Measurements from ENCODE around the gene RPL4. TPM values are rescaled to one million over a fixed set of nuclear protein-coding genes. Genes with fewer than 3 reads are reported as not detected.
"Not testable (repeated sequence)": the region's sequence is repeated elsewhere in the genome, so short reads cannot be mapped to it uniquely, and the experiment has no call there.

RPL4 gene
- total RNA-seq, 1 experiment from 2014 or later, result 2,320 TPM

DNA sequence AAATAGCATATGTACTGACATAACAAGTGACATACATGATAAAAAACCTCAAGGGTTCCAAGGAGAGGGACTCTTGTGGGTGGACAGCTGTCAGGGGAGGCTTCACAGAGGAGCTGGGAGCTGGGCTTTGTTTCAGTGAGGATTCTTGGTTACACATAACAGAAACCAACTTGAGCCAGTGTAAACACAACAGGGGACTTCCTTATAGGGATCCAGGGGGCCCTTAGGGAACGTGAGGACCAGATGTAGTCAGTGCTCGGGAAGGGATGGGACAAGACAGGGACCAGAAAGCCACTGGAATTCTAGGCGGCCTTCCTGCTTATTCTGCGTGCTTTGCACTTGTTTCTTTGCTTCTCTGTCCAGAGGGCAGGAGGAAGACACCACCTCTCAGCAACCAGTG is 42.0 kb downstream of the RPL4 start:
- Histone ChIP-seq H3K36me3 (ENCODE audit: low read depth) (no peaks in the 10 kb centered on the region), H3K9me3 (ENCODE audit: insufficient read depth, low read depth) (no peaks in the 10 kb centered on the region), H3K27me3 (ENCODE audit: insufficient read depth, low read depth) (no peaks in the 10 kb centered on the region), H3K4me1 (replicated peaks; ENCODE audit: insufficient read depth) (peaks cover 41% of the 10 kb centered on the region), H3K79me2 (ENCODE audit: low read depth) (0 out of 2 replicates have a peak, but pooled peaks cover 6% of the 10 kb centered on the region), H3F3A (ENCODE audit: insufficient read depth, low read depth) (peaks cover 32% of the 10 kb centered on the region; the same call in 1 of the 2 replicates), H3K4me3 (no peak overlapping the region), H4K20me1 (ENCODE audit: insufficient read depth) (no peaks in the 10 kb centered on the region), H3K27ac (peak overlapping the region; percentile 93), H3K4me2 (peak overlapping the region; percentile 70), H3K9me2 (ENCODE audit: insufficient read depth) (no peaks in the 10 kb centered on the region), H2AFZ (no peak overlapping the region)
- intact Hi-C loops (cut with micrococcal nuclease; ENCODE audit: unreplicated experiment), result no loop called here
- POLR2A ChIA-PET (ENCODE audit: unreplicated experiment), result interaction anchor here (0.6 to 1.1 kb wide), 5 partner anchors 10 to 942 kb away, joined by 3 to 12 read pairs (median 5); no protein-coding TSS in a partner anchor
- TSS peak; percentile 20 for BruUV-seq (replicated peaks)
- TF ChIP-seq, protein P1, sequence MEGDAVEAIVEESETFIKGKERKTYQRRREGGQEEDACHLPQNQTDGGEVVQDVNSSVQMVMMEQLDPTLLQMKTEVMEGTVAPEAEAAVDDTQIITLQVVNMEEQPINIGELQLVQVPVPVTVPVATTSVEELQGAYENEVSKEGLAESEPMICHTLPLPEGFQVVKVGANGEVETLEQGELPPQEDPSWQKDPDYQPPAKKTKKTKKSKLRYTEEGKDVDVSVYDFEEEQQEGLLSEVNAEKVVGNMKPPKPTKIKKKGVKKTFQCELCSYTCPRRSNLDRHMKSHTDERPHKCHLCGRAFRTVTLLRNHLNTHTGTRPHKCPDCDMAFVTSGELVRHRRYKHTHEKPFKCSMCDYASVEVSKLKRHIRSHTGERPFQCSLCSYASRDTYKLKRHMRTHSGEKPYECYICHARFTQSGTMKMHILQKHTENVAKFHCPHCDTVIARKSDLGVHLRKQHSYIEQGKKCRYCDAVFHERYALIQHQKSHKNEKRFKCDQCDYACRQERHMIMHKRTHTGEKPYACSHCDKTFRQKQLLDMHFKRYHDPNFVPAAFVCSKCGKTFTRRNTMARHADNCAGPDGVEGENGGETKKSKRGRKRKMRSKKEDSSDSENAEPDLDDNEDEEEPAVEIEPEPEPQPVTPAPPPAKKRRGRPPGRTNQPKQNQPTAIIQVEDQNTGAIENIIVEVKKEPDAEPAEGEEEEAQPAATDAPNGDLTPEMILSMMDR (conservative IDR thresholded peaks at IDR 0.05), result no peak
- no peak for TF ChIP-seq EZH2 (IDR thresholded peaks at IDR 0.05; ENCODE audit: low read depth)
- no peak for DNase-seq
- CTCF ChIA-PET, result no interaction called here

DNA sequence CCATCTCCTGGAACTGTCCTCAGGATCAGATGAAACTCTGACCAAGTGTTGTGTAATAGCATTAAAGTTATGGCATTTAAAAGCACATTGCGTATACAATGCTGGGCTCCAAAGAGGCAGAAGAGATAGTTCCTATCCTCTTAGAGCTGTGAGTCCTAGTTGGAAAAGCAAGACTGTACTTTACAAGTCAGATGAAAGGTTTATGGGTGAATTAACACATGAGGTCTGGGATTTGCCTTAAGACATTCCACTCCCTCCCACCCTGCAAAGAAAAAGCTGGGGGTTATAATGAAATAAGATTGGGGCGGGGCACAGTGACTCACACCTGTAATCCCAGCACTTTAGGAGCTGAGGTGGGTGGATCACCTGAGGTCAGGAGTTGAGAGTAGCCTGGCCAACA is 42.7 kb downstream of the RPL4 start:
- peak overlapping the region; percentile 70 for H3K4me2 ChIP-seq
- no peak for TF ChIP-seq EZH2 (IDR thresholded peaks at IDR 0.05; ENCODE audit: low read depth)
- TF ChIP-seq, protein P1 (conservative IDR thresholded peaks at IDR 0.05), result no peak
- H3K36me3 ChIP-seq (ENCODE audit: low read depth), result no peaks in the 10 kb centered on the region
- no peaks in the 10 kb centered on the region for H4K20me1 ChIP-seq (ENCODE audit: insufficient read depth)
- no peaks in the 10 kb centered on the region for H3K9me3 ChIP-seq (ENCODE audit: insufficient read depth, low read depth)
- H3K9me2 ChIP-seq (ENCODE audit: insufficient read depth), result no peaks in the 10 kb centered on the region
- ChIA-PET POLR2A (ENCODE audit: unreplicated experiment) (interaction anchor here (0.6 to 1.1 kb wide), 7 partner anchors 11 to 943 kb away, joined by 3 to 9 read pairs (median 5); partner anchors contain the start of gene SNAPC5), CTCF (interaction anchor here (0.7 kb wide), 1 partner anchor 560 kb away, joined by 12 read pairs; no protein-coding TSS in a partner anchor)
- peak; percentile 72 to 85 for DNase-seq
- peaks cover 41% of the 10 kb centered on the region for H3K4me1 ChIP-seq (replicated peaks; ENCODE audit: insufficient read depth)
- peaks cover 32% of the 10 kb centered on the region; the same call in 1 of the 2 replicates for H3F3A ChIP-seq (ENCODE audit: insufficient read depth, low read depth)
- intact Hi-C loops (cut with micrococcal nuclease; ENCODE audit: unreplicated experiment), result no loop called here
- H2AFZ ChIP-seq, result no peak overlapping the region
- no TSS peak for BruUV-seq (replicated peaks)
- no peaks in the 10 kb centered on the region for H3K27me3 ChIP-seq (ENCODE audit: insufficient read depth, low read depth)
- H3K4me3 ChIP-seq, result peak overlapping the region; percentile 8; the same call in 1 of the 2 replicates
- peak overlapping the region; percentile 93 for H3K27ac ChIP-seq
- 0 out of 2 replicates have a peak, but pooled peaks cover 6% of the 10 kb centered on the region for H3K79me2 ChIP-seq (ENCODE audit: low read depth)

DNA sequence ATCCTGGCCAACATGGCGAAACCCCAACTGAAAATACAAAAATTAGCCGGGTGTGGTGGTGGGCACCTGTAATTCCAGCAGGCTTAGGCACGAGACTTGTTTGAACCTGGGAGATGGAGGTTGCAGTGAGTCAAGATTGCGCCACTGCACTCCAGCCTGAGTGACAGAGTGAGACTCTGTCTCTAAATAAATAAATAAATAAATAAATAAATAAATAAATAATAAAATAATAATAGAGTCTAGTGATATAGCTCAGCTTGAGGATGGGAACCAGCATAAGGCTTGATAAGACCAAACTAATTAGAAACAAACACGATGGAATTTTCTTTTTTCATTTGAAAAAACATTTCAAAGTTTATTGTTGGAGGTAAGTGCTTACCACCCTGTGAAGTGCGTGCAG is 43.4 kb downstream of the RPL4 start:
- Histone ChIP-seq H3K4me3 (peak overlapping the region; percentile 8; the same call in 1 of the 2 replicates), H3F3A (ENCODE audit: insufficient read depth, low read depth) (peaks cover 37% of the 10 kb centered on the region), H3K4me2 (peak overlapping the region; percentile 70), H3K4me1 (replicated peaks; ENCODE audit: insufficient read depth) (peaks cover 46% of the 10 kb centered on the region), H3K27ac (peak overlapping the region; percentile 93)
- H3K27me3 ChIP-seq (ENCODE audit: insufficient read depth, low read depth); intact Hi-C loops (cut with micrococcal nuclease; ENCODE audit: unreplicated experiment); BruUV-seq (replicated peaks); H3K9me3 ChIP-seq (ENCODE audit: insufficient read depth, low read depth); H3K9me2 ChIP-seq (ENCODE audit: insufficient read depth); H4K20me1 ChIP-seq (ENCODE audit: insufficient read depth); DNase-seq; H3K36me3 ChIP-seq (ENCODE audit: low read depth); H3K79me2 ChIP-seq (ENCODE audit: low read depth); H2AFZ ChIP-seq: not testable (repeated sequence)
- ChIA-PET CTCF (interaction anchor here (0.5 kb wide), 1 partner anchor 144 kb away, joined by 4 read pairs; no protein-coding TSS in a partner anchor), POLR2A (ENCODE audit: unreplicated experiment) (interaction anchor here (0.6 to 1.1 kb wide), 4 partner anchors 11 to 35 kb away, joined by 5 to 9 read pairs (median 5); no protein-coding TSS in a partner anchor)
